ENCODE results near the gene VSIG10.

Gene VSIG10

DNA sequence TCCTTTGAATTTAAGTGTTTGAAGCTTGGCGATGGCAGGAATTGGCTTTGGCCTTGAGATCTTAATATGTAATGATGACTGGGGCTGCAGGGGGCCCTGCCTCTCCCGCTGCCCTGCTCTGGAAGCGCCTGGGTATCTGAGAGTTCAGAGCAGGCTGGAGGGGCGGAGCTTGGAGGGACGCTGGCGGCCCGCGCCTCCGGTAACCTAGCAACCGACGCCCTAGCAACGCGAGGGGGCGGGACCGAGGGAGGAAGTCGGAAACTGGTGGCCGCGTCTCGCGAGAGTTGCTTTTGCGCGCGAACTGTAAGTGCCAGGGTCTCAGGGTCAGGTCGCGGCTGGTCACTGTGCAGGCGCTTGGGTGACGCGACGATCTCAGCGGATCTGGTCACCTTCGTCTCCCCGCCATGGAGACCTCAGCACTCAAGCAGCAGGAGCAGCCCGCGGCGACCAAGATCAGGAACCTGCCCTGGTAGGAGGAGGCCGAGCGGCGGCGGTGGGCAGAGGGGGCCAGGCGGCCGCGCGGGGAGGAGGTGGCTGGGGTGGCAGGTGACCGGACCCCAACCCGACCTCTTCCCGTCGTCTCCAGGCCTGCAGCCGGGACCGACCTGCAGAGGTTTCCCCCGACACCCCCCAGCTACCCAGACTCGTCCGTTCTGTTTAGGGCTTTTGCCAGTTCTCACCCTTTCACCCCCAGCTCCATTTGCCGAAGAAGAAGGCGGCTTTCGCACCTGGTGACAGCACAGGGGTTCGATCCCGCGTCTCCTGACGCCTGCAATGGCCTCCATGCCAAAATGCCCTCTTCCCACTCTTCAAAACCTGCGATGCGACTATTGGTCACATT is 87.2 kb downstream of the VSIG10 start, which contains the start of gene RFC5:
Gene RFC5 (plus strand): TSS at position 280 of the 841 bp plus-strand sequence. CDS start 125 bp downstream, at position 405.
- Histone ChIP-seq H3K27ac (ENCODE audit: extremely low read depth, low read depth, low read length) (peak within 1 kb of the TSS; percentile 82), H3K9me3 (ENCODE audit: control insufficient read depth, insufficient read depth, low read depth, low read length) (no peaks in the 10 kb centered on the region), H3K36me3 (ENCODE audit: control insufficient read depth in 2 of 2, insufficient read depth in 1 of 2, low read length in 2 of 2) (peaks cover 33 to 41% of the 10 kb centered on the region in 2 experiments), H3K4me3 (ENCODE audit: low read depth, low read length) (peak within 1 kb of the TSS; percentile 100), H3K4me1 (ENCODE audit: control insufficient read depth, insufficient read depth, low read length) (peaks cover 4% of the 10 kb centered on the region; the same call in 1 of the 2 replicates)
- ChIA-PET CTCF (interaction anchor here (0.6 to 1.5 kb wide), 5 partner anchors 66 to 1096 kb away, joined by 3 to 9 read pairs (median 3); no protein-coding TSS in a partner anchor), POLR2A (interaction anchor here (0.7 to 1.6 kb wide), 8 partner anchors 11 to 142 kb away, joined by 3 to 4 read pairs (median 3); partner anchors contain the start of gene KSR2)
- TF ChIP-seq ZNF214 (tag by site-specific recombination; IDR thresholded peaks at IDR 0.05; ENCODE audit: borderline replicate concordance) (no peak), ZIC2 (tag by site-specific recombination; IDR thresholded peaks at IDR 0.05) (peak; percentile 58), ZNF561 (tag by site-specific recombination; IDR thresholded peaks at IDR 0.05; ENCODE audit: borderline replicate concordance) (peak; percentile 83), ZNF837 (tag by site-specific recombination; IDR thresholded peaks at IDR 0.05) (no peak), ZNF23 (tag by site-specific recombination; IDR thresholded peaks at IDR 0.05; ENCODE audit: borderline replicate concordance) (no peak), ZSCAN30 (tag by site-specific recombination; IDR thresholded peaks at IDR 0.05) (peak; percentile 68; the same call in 1 of the 2 replicates), ZSCAN18 (tag by site-specific recombination; IDR thresholded peaks at IDR 0.05) (no peak), ZNF670 (tag by site-specific recombination; IDR thresholded peaks at IDR 0.05; ENCODE audit: low read depth) (no peak), ZNF362 (tag by site-specific recombination; IDR thresholded peaks at IDR 0.05) (no peak), GLIS2 (tag by site-specific recombination; IDR thresholded peaks at IDR 0.05) (0 out of 2 replicates have a peak, but pooled peaks have one; percentile 27), ZNF664 (tag by site-specific recombination; IDR thresholded peaks at IDR 0.05) (no peak), ZFP41 (tag by site-specific recombination; IDR thresholded peaks at IDR 0.05; ENCODE audit: borderline replicate concordance) (no peak), ZBTB49 (tag by site-specific recombination; IDR thresholded peaks at IDR 0.05; ENCODE audit: low read depth) (no peak), ZNF658 (tag by site-specific recombination; IDR thresholded peaks at IDR 0.05) (no peak), ZNF37A (tag by site-specific recombination; IDR thresholded peaks at IDR 0.05) (no peak), ZNF548 (tag by site-specific recombination; IDR thresholded peaks at IDR 0.05) (no peak), ZNF350 (tag by site-specific recombination; IDR thresholded peaks at IDR 0.05) (no peak), ZNF660 (tag by site-specific recombination; IDR thresholded peaks at IDR 0.05) (peak; percentile 70), ZNF335 (tag by site-specific recombination; conservative IDR thresholded peaks at IDR 0.05) (peak; percentile 88), ZNF433 (tag by site-specific recombination; IDR thresholded peaks at IDR 0.05; ENCODE audit: low read depth) (no peak), ZNF558 (tag by site-specific recombination; IDR thresholded peaks at IDR 0.05) (no peak)
- TF ChIP-seq, protein P1, sequence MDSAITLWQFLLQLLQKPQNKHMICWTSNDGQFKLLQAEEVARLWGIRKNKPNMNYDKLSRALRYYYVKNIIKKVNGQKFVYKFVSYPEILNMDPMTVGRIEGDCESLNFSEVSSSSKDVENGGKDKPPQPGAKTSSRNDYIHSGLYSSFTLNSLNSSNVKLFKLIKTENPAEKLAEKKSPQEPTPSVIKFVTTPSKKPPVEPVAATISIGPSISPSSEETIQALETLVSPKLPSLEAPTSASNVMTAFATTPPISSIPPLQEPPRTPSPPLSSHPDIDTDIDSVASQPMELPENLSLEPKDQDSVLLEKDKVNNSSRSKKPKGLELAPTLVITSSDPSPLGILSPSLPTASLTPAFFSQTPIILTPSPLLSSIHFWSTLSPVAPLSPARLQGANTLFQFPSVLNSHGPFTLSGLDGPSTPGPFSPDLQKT (IDR thresholded peaks at IDR 0.05; ENCODE audit: borderline replicate concordance, low read depth, low read length): peak; percentile 61; the same call in 1 of the 2 replicates
- TF ChIP-seq, protein P2, sequence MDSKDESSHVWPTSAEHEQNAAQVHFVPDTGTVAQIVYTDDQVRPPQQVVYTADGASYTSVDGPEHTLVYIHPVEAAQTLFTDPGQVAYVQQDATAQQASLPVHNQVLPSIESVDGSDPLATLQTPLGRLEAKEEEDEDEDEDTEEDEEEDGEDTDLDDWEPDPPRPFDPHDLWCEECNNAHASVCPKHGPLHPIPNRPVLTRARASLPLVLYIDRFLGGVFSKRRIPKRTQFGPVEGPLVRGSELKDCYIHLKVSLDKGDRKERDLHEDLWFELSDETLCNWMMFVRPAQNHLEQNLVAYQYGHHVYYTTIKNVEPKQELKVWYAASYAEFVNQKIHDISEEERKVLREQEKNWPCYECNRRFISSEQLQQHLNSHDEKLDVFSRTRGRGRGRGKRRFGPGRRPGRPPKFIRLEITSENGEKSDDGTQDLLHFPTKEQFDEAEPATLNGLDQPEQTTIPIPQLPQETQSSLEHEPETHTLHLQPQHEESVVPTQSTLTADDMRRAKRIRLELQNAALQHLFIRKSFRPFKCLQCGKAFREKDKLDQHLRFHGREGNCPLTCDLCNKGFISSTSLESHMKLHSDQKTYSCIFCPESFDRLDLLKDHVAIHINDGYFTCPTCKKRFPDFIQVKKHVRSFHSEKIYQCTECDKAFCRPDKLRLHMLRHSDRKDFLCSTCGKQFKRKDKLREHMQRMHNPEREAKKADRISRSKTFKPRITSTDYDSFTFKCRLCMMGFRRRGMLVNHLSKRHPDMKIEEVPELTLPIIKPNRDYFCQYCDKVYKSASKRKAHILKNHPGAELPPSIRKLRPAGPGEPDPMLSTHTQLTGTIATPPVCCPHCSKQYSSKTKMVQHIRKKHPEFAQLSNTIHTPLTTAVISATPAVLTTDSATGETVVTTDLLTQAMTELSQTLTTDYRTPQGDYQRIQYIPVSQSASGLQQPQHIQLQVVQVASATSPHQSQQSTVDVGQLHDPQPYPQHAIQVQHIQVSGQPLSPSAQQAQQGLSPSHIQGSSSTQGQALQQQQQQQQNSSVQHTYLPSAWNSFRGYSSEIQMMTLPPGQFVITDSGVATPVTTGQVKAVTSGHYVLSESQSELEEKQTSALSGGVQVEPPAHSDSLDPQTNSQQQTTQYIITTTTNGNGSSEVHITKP (tag by site-specific recombination; IDR thresholded peaks at IDR 0.05): no peak
- TF ChIP-seq, protein P3, sequence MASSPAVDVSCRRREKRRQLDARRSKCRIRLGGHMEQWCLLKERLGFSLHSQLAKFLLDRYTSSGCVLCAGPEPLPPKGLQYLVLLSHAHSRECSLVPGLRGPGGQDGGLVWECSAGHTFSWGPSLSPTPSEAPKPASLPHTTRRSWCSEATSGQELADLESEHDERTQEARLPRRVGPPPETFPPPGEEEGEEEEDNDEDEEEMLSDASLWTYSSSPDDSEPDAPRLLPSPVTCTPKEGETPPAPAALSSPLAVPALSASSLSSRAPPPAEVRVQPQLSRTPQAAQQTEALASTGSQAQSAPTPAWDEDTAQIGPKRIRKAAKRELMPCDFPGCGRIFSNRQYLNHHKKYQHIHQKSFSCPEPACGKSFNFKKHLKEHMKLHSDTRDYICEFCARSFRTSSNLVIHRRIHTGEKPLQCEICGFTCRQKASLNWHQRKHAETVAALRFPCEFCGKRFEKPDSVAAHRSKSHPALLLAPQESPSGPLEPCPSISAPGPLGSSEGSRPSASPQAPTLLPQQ (tag by site-specific recombination; IDR thresholded peaks at IDR 0.05): peak; percentile 78
